Fibroblast of villous mesenchyme (primary cell): ENCODE data around the gene OR4A15. TPM values are rescaled to one million over a fixed set of nuclear protein-coding genes. Genes with fewer than 3 reads are reported as not detected.

ENCODE experiments used
- DNase-seq: peaks from one replicate; pipeline ENCODE4 v3.0.0-alpha.2; 2010; ENCODE audit warnings: low read depth
- H3K4me3 ChIP-seq: 2 replicates; pipeline ENCODE4 v1.5.1; 2011; ENCODE audit warnings: low read depth, mild to moderate bottlenecking, low read length
- total RNA-seq: library from RNA; depleted of rRNA; stranded (reverse); fragments of >200 nt; gene quantifications from 2 replicates; pipeline ENCODE4 v1.2.3, GENCODE V29; 2012
- TF ChIP-seq, protein P1 (sequence below): IDR thresholded peaks from 2 replicates; pipeline ENCODE4 v1.5.1; 2012; ENCODE audit warnings: low read depth, mild to moderate bottlenecking, low read length; ENCODE audit not compliant: insufficient read depth

The OR4A15 gene
- total RNA-seq = not detected in 2 replicates

DNA sequence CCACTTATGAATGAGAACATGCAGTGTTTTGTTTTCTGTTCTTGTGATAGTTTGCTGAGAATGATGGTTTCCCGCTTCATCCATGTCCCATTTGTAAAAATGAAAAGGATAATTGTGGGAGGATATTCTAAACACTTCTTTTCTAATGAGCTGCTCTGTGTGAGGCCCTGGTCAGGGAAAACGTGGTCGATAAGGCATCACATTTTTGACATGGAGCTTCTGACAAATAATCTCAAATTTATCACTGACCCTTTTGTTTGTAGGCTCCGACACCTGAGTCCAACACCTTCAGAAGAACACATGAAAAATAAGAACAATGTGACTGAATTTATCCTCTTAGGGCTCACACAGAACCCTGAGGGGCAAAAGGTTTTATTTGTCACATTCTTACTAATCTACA, at the start of gene OR4A15:
Gene OR4A15 (plus strand): TSS at position 301 of the 400 bp plus-strand sequence. CDS start 0 bp downstream, at position 301.
- TF ChIP-seq, protein P1, sequence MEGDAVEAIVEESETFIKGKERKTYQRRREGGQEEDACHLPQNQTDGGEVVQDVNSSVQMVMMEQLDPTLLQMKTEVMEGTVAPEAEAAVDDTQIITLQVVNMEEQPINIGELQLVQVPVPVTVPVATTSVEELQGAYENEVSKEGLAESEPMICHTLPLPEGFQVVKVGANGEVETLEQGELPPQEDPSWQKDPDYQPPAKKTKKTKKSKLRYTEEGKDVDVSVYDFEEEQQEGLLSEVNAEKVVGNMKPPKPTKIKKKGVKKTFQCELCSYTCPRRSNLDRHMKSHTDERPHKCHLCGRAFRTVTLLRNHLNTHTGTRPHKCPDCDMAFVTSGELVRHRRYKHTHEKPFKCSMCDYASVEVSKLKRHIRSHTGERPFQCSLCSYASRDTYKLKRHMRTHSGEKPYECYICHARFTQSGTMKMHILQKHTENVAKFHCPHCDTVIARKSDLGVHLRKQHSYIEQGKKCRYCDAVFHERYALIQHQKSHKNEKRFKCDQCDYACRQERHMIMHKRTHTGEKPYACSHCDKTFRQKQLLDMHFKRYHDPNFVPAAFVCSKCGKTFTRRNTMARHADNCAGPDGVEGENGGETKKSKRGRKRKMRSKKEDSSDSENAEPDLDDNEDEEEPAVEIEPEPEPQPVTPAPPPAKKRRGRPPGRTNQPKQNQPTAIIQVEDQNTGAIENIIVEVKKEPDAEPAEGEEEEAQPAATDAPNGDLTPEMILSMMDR = no peak
- no peak for DNase-seq
- no peak within 1 kb of the TSS for H3K4me3 ChIP-seq

DNA sequence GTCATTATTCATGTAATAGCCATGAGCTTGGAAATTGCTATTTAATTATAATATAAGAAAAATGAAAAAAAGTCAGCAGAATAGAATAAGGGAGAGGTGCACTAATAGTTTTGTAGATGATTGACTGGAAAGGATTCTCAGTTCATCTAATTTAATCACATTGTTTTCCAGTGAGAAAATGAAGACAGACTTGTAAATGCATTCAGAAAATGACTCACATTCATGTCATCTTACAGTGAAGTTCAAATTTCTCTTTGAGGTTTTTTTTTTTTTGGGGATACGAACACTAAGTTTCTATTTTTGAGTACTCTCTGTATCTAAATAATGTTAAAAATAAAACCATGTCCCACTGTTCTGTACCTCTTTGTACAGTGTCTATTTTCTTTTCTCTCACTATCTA, 43.3 kb upstream of the OR4A15 start:
- TF ChIP-seq, protein P1 = no peak
- no peak overlapping the region for H3K4me3 ChIP-seq
- no peak for DNase-seq

DNA sequence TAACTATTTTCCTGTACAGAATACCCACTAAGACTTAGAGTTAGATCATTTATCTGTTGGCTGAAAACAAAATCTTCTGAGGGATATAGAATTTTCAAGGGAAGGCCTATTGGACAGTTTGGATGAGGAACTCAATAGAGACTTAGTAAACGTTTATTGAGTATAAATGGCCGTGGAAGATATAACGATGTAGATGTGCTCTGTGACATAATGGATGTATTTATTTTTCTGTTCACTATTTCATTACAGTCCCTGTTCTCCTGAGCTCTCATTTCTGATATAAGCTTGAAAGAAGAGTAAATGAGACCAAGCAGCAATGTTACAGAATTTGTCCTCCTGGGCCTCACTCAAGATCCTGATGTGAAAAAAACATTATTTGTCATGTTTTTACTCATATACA, 24.9 kb upstream of the OR4A15 start, which contains the start of gene OR4A16:
Gene OR4A16 (plus strand): TSS at position 301 of the 400 bp plus-strand sequence. CDS start 0 bp downstream, at position 301.
- DNase-seq = no peak
- TF ChIP-seq, protein P1 = no peak
- H3K4me3 ChIP-seq = no peak within 1 kb of the TSS

DNA sequence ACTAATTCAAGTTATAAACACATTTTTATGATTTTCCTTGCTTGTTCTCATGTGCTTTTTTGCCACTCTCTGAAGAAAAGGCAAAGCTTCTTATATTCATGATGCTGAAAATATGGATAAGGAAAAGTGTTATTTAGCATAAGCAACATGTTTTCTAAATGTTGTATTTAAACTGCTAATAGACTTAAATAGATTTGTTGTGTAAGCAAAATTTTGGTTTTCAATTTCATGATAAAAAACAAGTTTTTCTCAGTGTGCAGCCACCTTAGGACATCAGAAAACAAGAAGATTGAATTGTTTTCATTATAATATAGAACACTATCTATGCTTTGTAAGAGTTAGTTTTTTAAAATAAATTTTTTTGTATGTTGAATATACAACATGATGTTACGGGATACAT, 22.5 kb upstream of the OR4A15 start:
- DNase-seq = no peak
- TF ChIP-seq, protein P1 = no peak
- no peak overlapping the region for H3K4me3 ChIP-seq

DNA sequence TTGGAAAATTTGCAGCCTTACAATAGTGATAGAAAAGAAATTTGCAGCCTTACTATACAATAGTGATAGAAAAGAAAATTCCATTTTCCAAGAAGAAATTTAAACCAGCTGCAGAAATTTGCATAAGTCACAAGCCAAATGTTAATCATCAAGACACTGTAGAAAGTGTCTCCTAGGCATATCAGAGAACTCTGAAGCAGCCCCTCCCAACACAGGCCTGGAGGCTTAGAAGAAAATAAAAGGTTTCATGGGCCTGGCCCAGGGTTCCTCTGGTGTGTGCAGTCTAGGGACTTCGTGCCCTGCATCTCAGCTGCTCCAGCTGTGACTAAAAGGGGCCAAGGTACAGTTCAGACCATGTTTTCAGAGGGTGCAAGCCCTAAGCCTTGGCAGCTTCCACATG, 18.7 kb upstream of the OR4A15 start:
- TF ChIP-seq, protein P1 = no peak
- no peak for DNase-seq
- no peak overlapping the region for H3K4me3 ChIP-seq

DNA sequence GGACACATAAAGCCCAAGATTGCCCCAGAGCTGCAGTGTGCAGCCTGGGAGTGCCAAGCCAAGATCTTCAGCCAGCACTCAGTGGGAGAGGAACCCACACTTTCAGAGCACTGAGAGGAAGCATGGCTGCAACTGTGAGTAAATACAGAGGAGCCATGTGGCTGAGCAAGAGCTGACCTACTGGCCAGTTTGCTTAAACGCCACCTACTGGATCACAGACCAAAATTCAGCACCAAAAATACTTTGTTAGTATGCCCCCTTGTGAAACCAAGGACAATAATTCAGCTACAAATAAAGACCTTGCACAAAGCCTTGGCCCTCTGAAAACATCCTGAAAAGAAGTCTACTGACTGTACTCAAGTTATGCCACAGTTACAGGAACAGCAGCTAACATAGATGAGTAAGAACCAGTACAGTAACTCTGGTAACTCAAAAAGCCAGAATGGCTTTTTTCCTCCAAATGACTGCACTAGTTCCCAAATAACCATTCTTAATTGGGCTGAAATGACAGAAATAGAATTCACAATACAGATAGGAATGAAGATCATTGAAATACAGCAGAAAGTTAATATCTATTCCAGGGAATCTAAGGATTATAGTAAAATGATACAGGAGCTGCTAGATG, 10.1 kb upstream of the OR4A15 start:
- TF ChIP-seq, protein P1 = no peak
- no peak for DNase-seq
- no peak overlapping the region for H3K4me3 ChIP-seq

DNA sequence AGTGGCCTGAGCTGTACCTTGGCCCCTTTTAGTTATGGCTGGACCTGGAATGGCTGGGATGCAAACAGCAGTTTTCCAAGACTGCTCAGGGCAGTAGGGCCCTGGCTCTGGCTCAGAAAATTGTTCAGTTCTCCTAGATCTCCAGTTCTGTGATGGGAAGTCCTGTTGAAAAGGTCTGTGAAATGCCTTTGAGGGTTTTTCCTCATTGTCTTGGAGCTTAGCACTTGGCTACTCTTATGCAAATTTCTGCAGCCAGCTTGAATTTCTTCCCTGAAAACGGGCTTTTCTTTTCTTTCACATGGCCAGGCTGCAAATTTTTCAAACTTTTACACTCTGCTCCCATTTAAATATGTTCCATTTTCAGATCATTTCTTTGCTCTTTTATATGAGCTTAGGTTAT, 33.2 kb downstream of the OR4A15 start:
- no peak for DNase-seq
- TF ChIP-seq, protein P1 = no peak
- no peak overlapping the region for H3K4me3 ChIP-seq
